Ectodermal cell (in vitro differentiated cells): ENCODE results near the gene ARL2BP.
"Not testable (repeated sequence)": the region's sequence is repeated elsewhere in the genome, so short reads cannot be mapped to it uniquely, and the experiment has no call there.

ENCODE experiments used
- H3K27ac ChIP-seq: 2 replicates; pipeline ENCODE4 v1.7.0; 2013; ENCODE audit warnings: mild to moderate bottlenecking, low read depth, low read length; ENCODE audit not compliant: insufficient read depth, poor library complexity, severe bottlenecking
- H3K27me3 ChIP-seq: 2 replicates; pipeline ENCODE4 v1.7.0; 2013; ENCODE audit warnings: mild to moderate bottlenecking, low read length; ENCODE audit not compliant: insufficient read depth, control insufficient read depth, poor library complexity, severe bottlenecking
- H3K36me3 ChIP-seq: one replicate; pipeline ENCODE4 v1.7.0; 2013; ENCODE audit warnings: low read length; ENCODE audit not compliant: control insufficient read depth, insufficient read depth
- H3K4me1 ChIP-seq: one replicate; pipeline ENCODE4 v1.7.0; 2013; ENCODE audit warnings: low read length; ENCODE audit not compliant: control insufficient read depth, insufficient read depth
- H3K4me3 ChIP-seq: 2 replicates; pipeline ENCODE4 v1.7.0; 2013; ENCODE audit warnings: low read depth, low read length, control low read depth; ENCODE audit not compliant: insufficient read depth
- H3K9me3 ChIP-seq: 2 replicates; pipeline ENCODE4 v1.7.0; 2013; ENCODE audit warnings: mild to moderate bottlenecking, low read length, moderate library complexity; ENCODE audit not compliant: control insufficient read depth
- WGBS, 2 experiments: methylation state at CpG; one replicate each; pipeline ENCODE4 v1.1.7; 2013; ENCODE audit warnings: missing lambda C conversion rate in 2 of 2; 5-methylcytosine and 5-hydroxymethylcytosine counted together

ARL2BP gene

GRCh38 chr16:57271867-57272495 lies 26.9 kb downstream of the ARL2BP start:
- Histone ChIP-seq H3K36me3 (no peaks in the 10 kb centered on the region), H3K9me3 (no peaks in the 10 kb centered on the region), H3K27ac (no peak overlapping the region), H3K27me3 (no peaks in the 10 kb centered on the region), H3K4me1 (peaks cover 17% of the 10 kb centered on the region), H3K4me3 (no peak overlapping the region)
- WGBS, 2 experiments: 92 to 94% methylated on average over 5 of the region's 5 CpGs

GRCh38 chr16:57273359-57273758 lies 28.3 kb downstream of the ARL2BP start:
- WGBS, 2 experiments: 69% methylated on average over 1 of the region's 1 CpG
- no peaks in the 10 kb centered on the region for H3K9me3 ChIP-seq
- H3K36me3 ChIP-seq: no peaks in the 10 kb centered on the region
- peak overlapping the region; percentile 58 for H3K27ac ChIP-seq
- no peak overlapping the region for H3K4me3 ChIP-seq
- peaks cover 17% of the 10 kb centered on the region for H3K4me1 ChIP-seq
- no peaks in the 10 kb centered on the region for H3K27me3 ChIP-seq

- Histone ChIP-seq H3K27me3 (no peaks in the 10 kb centered on the region), H3K36me3 (no peaks in the 10 kb centered on the region), H3K4me3 (no peak overlapping the region), H3K27ac (no peak overlapping the region), H3K9me3 (no peaks in the 10 kb centered on the region), H3K4me1 (peaks cover 17% of the 10 kb centered on the region)
- 91 to 93% methylated on average over 5 of the region's 5 CpGs for WGBS, 2 experiments
These were observed 28.8 kb downstream of the ARL2BP start for GRCh38 chr16:57273826-57274225.

- WGBS, 2 experiments: 89 to 93% methylated on average over 5 of the region's 5 CpGs
- H3K36me3 ChIP-seq, H3K4me3 ChIP-seq, H3K9me3 ChIP-seq, H3K27ac ChIP-seq, H3K27me3 ChIP-seq, H3K4me1 ChIP-seq: not testable (repeated sequence)
These were observed 30.9 kb downstream of the ARL2BP start for GRCh38 chr16:57275946-57276345.

GRCh38 chr16:57276596-57276995 lies 31.5 kb downstream of the ARL2BP start:
- H3K4me3 ChIP-seq: no peak overlapping the region
- no peak overlapping the region for H3K27ac ChIP-seq
- H3K27me3 ChIP-seq: no peaks in the 10 kb centered on the region
- H3K4me1 ChIP-seq: peaks cover 5% of the 10 kb centered on the region
- no peaks in the 10 kb centered on the region for H3K9me3 ChIP-seq
- WGBS, 2 experiments: 90 to 92% methylated on average over 5 of the region's 5 CpGs
- no peaks in the 10 kb centered on the region for H3K36me3 ChIP-seq

- WGBS, 2 experiments: 100% methylated on average over 1 of the region's 1 CpG; no CpG with 5 or more reads in 1 of the 2 experiments
- H3K4me3 ChIP-seq: no peak overlapping the region
- no peaks in the 10 kb centered on the region for H3K9me3 ChIP-seq
- no peak overlapping the region for H3K27ac ChIP-seq
- H3K27me3 ChIP-seq: peaks cover 7% of the 10 kb centered on the region
- no peaks in the 10 kb centered on the region for H3K36me3 ChIP-seq
- peaks cover 5% of the 10 kb centered on the region for H3K4me1 ChIP-seq
These were observed 32.5 kb downstream of the ARL2BP start for GRCh38 chr16:57277586-57277985.

GRCh38 chr16:57278494-57278893 lies 33.4 kb downstream of the ARL2BP start:
- Histone ChIP-seq H3K9me3 (no peaks in the 10 kb centered on the region), H3K36me3 (no peaks in the 10 kb centered on the region), H3K4me1 (no peaks in the 10 kb centered on the region), H3K27ac (no peak overlapping the region), H3K27me3 (peaks cover 16% of the 10 kb centered on the region), H3K4me3 (no peak overlapping the region)
- WGBS, 2 experiments: 88 to 89% methylated on average over 4 of the region's 4 CpGs

GRCh38 chr16:57279780-57280638 lies 35.0 kb downstream of the ARL2BP start:
- 86 to 90% methylated on average over 7 of the region's 7 CpGs for WGBS, 2 experiments
- H3K9me3 ChIP-seq: no peaks in the 10 kb centered on the region
- H3K36me3 ChIP-seq: no peaks in the 10 kb centered on the region
- H3K27ac ChIP-seq: no peak overlapping the region
- H3K4me3 ChIP-seq: no peak overlapping the region
- H3K27me3 ChIP-seq: peaks cover 31% of the 10 kb centered on the region
- H3K4me1 ChIP-seq: peaks cover 6% of the 10 kb centered on the region

- peaks cover 39% of the 10 kb centered on the region for H3K27me3 ChIP-seq
- WGBS, 2 experiments: 95% methylated on average over 3 of the region's 3 CpGs
These were observed 36.7 kb downstream of the ARL2BP start for GRCh38 chr16:57281791-57282190.

GRCh38 chr16:57282510-57283213 lies 37.6 kb downstream of the ARL2BP start:
- Histone ChIP-seq H3K36me3 (no peaks in the 10 kb centered on the region), H3K4me1 (peaks cover 6% of the 10 kb centered on the region), H3K27ac (no peak overlapping the region), H3K4me3 (no peak overlapping the region), H3K27me3 (peaks cover 39% of the 10 kb centered on the region), H3K9me3 (no peaks in the 10 kb centered on the region)
- WGBS, 2 experiments: 90% methylated on average over 8 of the region's 8 CpGs

More at GRCh38 chr16:57281791-57282190, 36.7 kb downstream of the ARL2BP start:
- Histone ChIP-seq H3K27ac (no peak overlapping the region), H3K9me3 (no peaks in the 10 kb centered on the region), H3K4me1 (peaks cover 6% of the 10 kb centered on the region), H3K36me3 (no peaks in the 10 kb centered on the region), H3K4me3 (no peak overlapping the region)
